ENCODE measurements around the gene HIGD1B. TPM values are rescaled to one million over a fixed set of nuclear protein-coding genes. Genes with fewer than 3 reads are reported as not detected.
"Not testable (repeated sequence)": the region's sequence is repeated elsewhere in the genome, so short reads cannot be mapped to it uniquely, and the experiment has no call there.

Gene HIGD1B
- total RNA-seq, 2 experiments from 2014 or later: not detected

GRCh38 chr17:44825236-44825635, 22.4 kb upstream of the HIGD1B start:
- DNase-seq; H3K4me1 Mint-ChIP-seq (ENCODE audit: low read depth); H3K36me3 Mint-ChIP-seq (ENCODE audit: low read depth); ATAC-seq; H3K4me3 Mint-ChIP-seq; H3K27ac Mint-ChIP-seq; H3K9me3 Mint-ChIP-seq (ENCODE audit: insufficient read depth): not testable (repeated sequence)
- CTCF ChIA-PET: interaction anchor here (1.7 kb wide), 1 partner anchor 46 kb away, joined by 4 read pairs; no protein-coding TSS in a partner anchor
- POLR2A ChIA-PET: interaction anchor here (0.6 kb wide), 1 partner anchor 1349 kb away, joined by 3 read pairs; no protein-coding TSS in a partner anchor
- peaks cover 24% of the 10 kb centered on the region for H3K27me3 Mint-ChIP-seq (ENCODE audit: low read depth)

GRCh38 chr17:44826123-44826790, 21.4 kb upstream of the HIGD1B start:
- ATAC-seq: no peak
- POLR2A ChIA-PET: interaction anchor here (0.6 kb wide), 1 partner anchor 1348 kb away, joined by 3 read pairs; no protein-coding TSS in a partner anchor
- Mint-ChIP-seq H3K27me3 (ENCODE audit: low read depth) (peaks cover 31% of the 10 kb centered on the region), H3K4me1 (ENCODE audit: low read depth) (peaks cover 12% of the 10 kb centered on the region), H3K27ac (no peak overlapping the region), H3K9me3 (ENCODE audit: insufficient read depth) (no peaks in the 10 kb centered on the region), H3K4me3 (no peak overlapping the region), H3K36me3 (ENCODE audit: low read depth) (no peaks in the 10 kb centered on the region)
- CTCF ChIA-PET: interaction anchor here (1.7 kb wide), 1 partner anchor 47 kb away, joined by 4 read pairs; no protein-coding TSS in a partner anchor
- DNase-seq: no peak

GRCh38 chr17:44827863-44828262, 19.8 kb upstream of the HIGD1B start:
- Mint-ChIP-seq H3K9me3 (ENCODE audit: insufficient read depth) (no peaks in the 10 kb centered on the region), H3K27me3 (ENCODE audit: low read depth) (peaks cover 40% of the 10 kb centered on the region), H3K27ac (no peak overlapping the region), H3K36me3 (ENCODE audit: low read depth) (no peaks in the 10 kb centered on the region), H3K4me3 (no peak overlapping the region), H3K4me1 (ENCODE audit: low read depth) (peaks cover 12% of the 10 kb centered on the region)
- DNase-seq (no peak), ATAC-seq (no peak)
- POLR2A ChIA-PET: no interaction called here
- CTCF ChIA-PET: interaction anchor here (0.8 to 1.0 kb wide), 2 partner anchors 48 to 49 kb away, joined by 3 to 4 read pairs; no protein-coding TSS in a partner anchor

GRCh38 chr17:44828919-44829522, 18.7 kb upstream of the HIGD1B start:
- H3K36me3 Mint-ChIP-seq (ENCODE audit: low read depth): no peaks in the 10 kb centered on the region
- ChIA-PET POLR2A (no interaction called here), CTCF (interaction anchor here (0.7 to 1.2 kb wide), 4 partner anchors 12 to 306 kb away, joined by 3 to 6 read pairs (median 5); partner anchors contain the start of gene ACBD4)
- peak overlapping the region; percentile 70 for H3K4me3 Mint-ChIP-seq
- peak; percentile 47 for DNase-seq
- H3K27ac Mint-ChIP-seq: peak overlapping the region; percentile 9
- peaks cover 12% of the 10 kb centered on the region for H3K4me1 Mint-ChIP-seq (ENCODE audit: low read depth)
- peaks cover 48% of the 10 kb centered on the region for H3K27me3 Mint-ChIP-seq (ENCODE audit: low read depth)
- peak; percentile 15 for ATAC-seq
- H3K9me3 Mint-ChIP-seq (ENCODE audit: insufficient read depth): no peaks in the 10 kb centered on the region

GRCh38 chr17:44829523-44830358, 17.9 kb upstream of the HIGD1B start, which contains the start of gene GJC1:
Gene GJC1, minus strand, starts transcription at chr17:44830287. Its CDS starts 24,470 bp downstream, at chr17:44805817.
- H3K27ac Mint-ChIP-seq: peak within 1 kb of the TSS; percentile 9
- H3K4me1 Mint-ChIP-seq (ENCODE audit: low read depth): peaks cover 12% of the 10 kb centered on the region
- no peaks in the 10 kb centered on the region for H3K9me3 Mint-ChIP-seq (ENCODE audit: insufficient read depth)
- ChIA-PET CTCF (interaction anchor here (0.7 to 1.6 kb wide), 4 partner anchors 11 to 306 kb away, joined by 3 to 6 read pairs (median 4); partner anchors contain the start of gene ACBD4), POLR2A (no interaction called here)
- peak within 1 kb of the TSS; percentile 70 for H3K4me3 Mint-ChIP-seq
- peaks cover 49% of the 10 kb centered on the region for H3K27me3 Mint-ChIP-seq (ENCODE audit: low read depth)
- ATAC-seq: peak; percentile 77
- H3K36me3 Mint-ChIP-seq (ENCODE audit: low read depth): no peaks in the 10 kb centered on the region
- DNase-seq: no peak

- no peak overlapping the region for H3K27ac Mint-ChIP-seq
Observed at GRCh38 chr17:44830359-44831288, 17.1 kb upstream of the HIGD1B start.

GRCh38 chr17:44831371-44831770, 16.3 kb upstream of the HIGD1B start:
- ATAC-seq (no peak), DNase-seq (no peak)
- H3K4me3 Mint-ChIP-seq: peak overlapping the region; percentile 3
- CTCF ChIA-PET: interaction anchor here (1.6 to 1.7 kb wide), 2 partner anchors 53 to 56 kb away, joined by 3 to 4 read pairs; no protein-coding TSS in a partner anchor
- H3K27me3 Mint-ChIP-seq (ENCODE audit: low read depth): peaks cover 47% of the 10 kb centered on the region
- no peaks in the 10 kb centered on the region for H3K36me3 Mint-ChIP-seq (ENCODE audit: low read depth)
- POLR2A ChIA-PET: interaction anchor here (0.7 kb wide), 1 partner anchor 115 kb away, joined by 3 read pairs; no protein-coding TSS in a partner anchor
- H3K9me3 Mint-ChIP-seq (ENCODE audit: insufficient read depth): no peaks in the 10 kb centered on the region
- H3K4me1 Mint-ChIP-seq (ENCODE audit: low read depth): peaks cover 12% of the 10 kb centered on the region
- H3K27ac Mint-ChIP-seq: no peak overlapping the region

More at GRCh38 chr17:44830359-44831288, 17.1 kb upstream of the HIGD1B start:
- ChIA-PET CTCF (interaction anchor here (1.6 to 1.7 kb wide), 2 partner anchors 52 to 55 kb away, joined by 3 to 4 read pairs; no protein-coding TSS in a partner anchor), POLR2A (no interaction called here)
- H3K9me3 Mint-ChIP-seq (ENCODE audit: insufficient read depth): no peaks in the 10 kb centered on the region
- peak overlapping the region; percentile 68 for H3K4me3 Mint-ChIP-seq
- DNase-seq (no peak), ATAC-seq (peak; percentile 41)
- H3K36me3 Mint-ChIP-seq (ENCODE audit: low read depth): no peaks in the 10 kb centered on the region
- peaks cover 47% of the 10 kb centered on the region for H3K27me3 Mint-ChIP-seq (ENCODE audit: low read depth)
- peaks cover 12% of the 10 kb centered on the region for H3K4me1 Mint-ChIP-seq (ENCODE audit: low read depth)

GRCh38 chr17:44832805-44833204, 14.9 kb upstream of the HIGD1B start:
- ATAC-seq (no peak), DNase-seq (no peak)
- no peak overlapping the region for H3K27ac Mint-ChIP-seq
- H3K4me1 Mint-ChIP-seq (ENCODE audit: low read depth): peaks cover 12% of the 10 kb centered on the region
- no peaks in the 10 kb centered on the region for H3K9me3 Mint-ChIP-seq (ENCODE audit: insufficient read depth)
- no peaks in the 10 kb centered on the region for H3K36me3 Mint-ChIP-seq (ENCODE audit: low read depth)
- ChIA-PET POLR2A (no interaction called here), CTCF (interaction anchor here (0.9 to 1.7 kb wide), 2 partner anchors 53 to 95 kb away, joined by 3 read pairs; no protein-coding TSS in a partner anchor)
- H3K27me3 Mint-ChIP-seq (ENCODE audit: low read depth): peaks cover 37% of the 10 kb centered on the region
- no peak overlapping the region for H3K4me3 Mint-ChIP-seq

GRCh38 chr17:44837196-44837595, 10.5 kb upstream of the HIGD1B start:
- Mint-ChIP-seq H3K27me3 (ENCODE audit: low read depth) (peaks cover 14% of the 10 kb centered on the region), H3K4me3 (no peak overlapping the region), H3K36me3 (ENCODE audit: low read depth) (no peaks in the 10 kb centered on the region), H3K4me1 (ENCODE audit: low read depth) (no peaks in the 10 kb centered on the region), H3K9me3 (ENCODE audit: insufficient read depth) (no peaks in the 10 kb centered on the region), H3K27ac (no peak overlapping the region)
- POLR2A ChIA-PET: interaction anchor here (0.6 kb wide), 1 partner anchor 9 kb away, joined by 3 read pairs; no protein-coding TSS in a partner anchor
- CTCF ChIA-PET: interaction anchor here (1.1 kb wide), 1 partner anchor 27 kb away, joined by 3 read pairs; no protein-coding TSS in a partner anchor
- ATAC-seq (no peak), DNase-seq (no peak)

GRCh38 chr17:44840274-44840673, 7.4 kb upstream of the HIGD1B start:
- Mint-ChIP-seq H3K9me3 (ENCODE audit: insufficient read depth) (no peaks in the 10 kb centered on the region), H3K27ac (no peak overlapping the region), H3K36me3 (ENCODE audit: low read depth) (no peaks in the 10 kb centered on the region), H3K4me3 (no peak overlapping the region), H3K27me3 (ENCODE audit: low read depth) (no peaks in the 10 kb centered on the region), H3K4me1 (ENCODE audit: low read depth) (no peaks in the 10 kb centered on the region)
- no peak for ATAC-seq
- POLR2A ChIA-PET: no interaction called here
- CTCF ChIA-PET: interaction anchor here (1.6 kb wide), 1 partner anchor 38 kb away, joined by 5 read pairs; no protein-coding TSS in a partner anchor
- DNase-seq: no peak
